22Rv1 (cell line): ENCODE measurements around the gene MAU2.

ENCODE experiments used
- CTCF ChIP-seq: fragments of 450-650 bp; IDR thresholded peaks from 2 replicates; pipeline ENCODE4 v1.5.1; 2017; ENCODE audit warnings: mild to moderate bottlenecking
- ZFX ChIP-seq: fragments of 450-650 bp; IDR thresholded peaks from 2 replicates; pipeline ENCODE4 v1.6.1; 2017; ENCODE audit warnings: antibody characterized with exemption, borderline replicate concordance

GRCh38 chr19:19305696-19306095, 14.9 kb upstream of the MAU2 start:
- TF ChIP-seq CTCF, result no peak
- no peak for TF ChIP-seq ZFX
